Erythroblast (primary cell): ENCODE measurements around the gene CDH13.
A peak's percentile ranks its signal among the peaks of the same experiment; 100 is the strongest.

Source experiments
- DNase-seq, 2 experiments: peaks; one replicate each; lab custom pipeline; 2025; lab: John Stamatoyannopoulos, UW
- GATA1 ChIP-seq: IDR thresholded peaks from 2 replicates; pipeline ENCODE4 v1.6.1; 2011; ENCODE audit warnings: low read depth, mild to moderate bottlenecking, control low read depth, low read length, moderate library complexity
- POLR2A ChIP-seq: IDR thresholded peaks from 2 replicates; pipeline ENCODE4 v1.6.1; 2011; ENCODE audit warnings: mild to moderate bottlenecking, low read length

The CDH13 gene

DNA sequence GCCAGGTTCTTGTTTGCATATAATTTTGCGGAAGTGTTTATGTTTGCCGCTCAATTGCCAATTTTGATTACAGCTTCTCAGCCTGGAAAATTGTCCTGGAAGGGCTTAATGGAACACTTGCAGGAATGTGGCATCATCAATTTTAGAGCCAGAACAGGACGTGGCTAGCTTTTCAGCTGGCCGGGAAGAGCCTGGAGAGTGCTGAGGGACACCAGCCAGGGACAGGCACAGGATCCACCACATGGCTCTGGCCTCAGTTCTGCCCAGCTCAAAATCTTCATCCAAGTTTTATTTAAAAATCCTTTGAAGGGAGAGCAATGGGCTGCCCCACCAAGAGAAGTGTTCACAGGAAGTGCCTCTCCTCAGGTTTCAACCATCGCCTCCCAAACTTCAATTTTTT lies 893.8 kb downstream of the CDH13 start:
- TF ChIP-seq POLR2A (no peak), GATA1 (no peak)
- no peak for DNase-seq

DNA sequence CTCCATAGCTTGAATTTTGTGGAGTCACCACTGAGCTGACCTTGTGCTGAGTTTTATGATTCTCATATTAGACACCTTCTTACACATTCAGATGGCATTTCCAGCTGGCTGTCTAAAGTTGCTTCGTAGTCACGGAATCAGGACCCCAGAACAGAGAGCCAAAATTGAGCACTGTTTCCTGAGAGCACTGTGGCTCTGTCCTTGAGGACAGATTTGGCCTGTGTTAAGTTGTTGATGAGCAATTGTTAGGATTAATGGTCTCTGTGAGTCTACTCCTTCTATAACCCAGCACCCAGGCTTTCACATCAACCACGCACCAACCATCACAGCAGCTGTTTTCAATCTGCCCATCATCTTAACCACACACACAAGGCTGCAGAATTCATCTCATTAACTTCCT lies 903.5 kb downstream of the CDH13 start:
- TF ChIP-seq GATA1, result no peak
- DNase-seq, result no peak

DNA sequence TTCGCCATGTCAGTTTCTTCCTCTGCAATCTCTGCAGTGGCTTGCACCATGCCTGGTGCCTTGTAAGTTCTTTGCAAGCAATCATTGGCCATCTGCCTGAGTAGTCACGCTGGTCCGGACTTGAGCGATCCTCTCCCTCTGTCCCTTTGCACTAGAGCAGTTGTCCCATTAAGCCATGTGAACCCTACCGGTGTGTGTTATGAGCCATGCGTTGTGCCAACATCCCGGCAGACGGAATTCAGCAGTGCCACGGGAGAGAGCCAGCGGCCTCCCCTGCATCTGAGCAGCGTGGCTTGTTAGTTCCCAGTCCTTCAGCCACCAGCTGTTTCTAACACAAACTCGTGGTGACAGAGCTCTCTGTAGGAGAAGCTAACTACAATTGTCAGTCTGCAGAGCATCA lies 905.9 kb downstream of the CDH13 start:
- DNase-seq, result no peak
- TF ChIP-seq GATA1, result no peak

DNA sequence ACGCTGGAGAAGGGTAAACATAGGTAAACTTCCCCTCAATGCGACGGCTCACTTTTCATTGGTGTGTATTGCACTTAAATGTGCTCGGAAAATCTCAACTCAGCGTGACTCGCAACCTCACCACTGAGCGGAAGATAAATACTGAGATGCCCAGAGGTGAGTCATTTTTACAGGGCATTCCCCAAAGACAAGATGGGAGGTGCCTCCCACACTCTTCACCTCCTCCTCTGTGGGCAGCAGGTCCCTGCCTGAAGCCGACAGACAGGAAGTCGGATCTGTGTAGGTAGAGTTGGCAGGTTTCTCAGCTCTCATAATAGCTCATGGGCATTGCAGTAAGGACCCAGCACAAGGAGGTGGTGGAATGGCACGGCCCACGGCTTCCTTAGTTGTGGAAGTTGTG lies 906.4 kb downstream of the CDH13 start:
- TF ChIP-seq GATA1 (no peak), POLR2A (no peak)
- no peak for DNase-seq

DNA sequence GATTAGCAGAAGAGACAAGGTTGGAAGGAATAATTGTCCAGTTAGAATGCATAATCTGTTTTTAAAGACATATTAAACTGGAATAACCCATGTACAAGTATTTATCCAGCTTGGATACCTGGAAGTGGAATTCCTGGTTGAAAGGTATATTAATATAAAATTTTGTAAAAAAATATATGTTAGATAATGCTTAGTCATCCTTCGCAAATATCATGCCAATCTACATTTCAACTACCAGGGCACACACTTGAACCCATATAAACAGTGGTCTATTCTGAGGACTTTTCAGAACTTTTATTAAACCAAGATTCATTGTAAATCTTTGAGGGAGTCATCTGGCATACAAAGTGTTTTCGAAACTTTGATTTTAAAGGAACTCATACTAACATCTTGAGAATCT lies 911.9 kb downstream of the CDH13 start:
- DNase-seq, result no peak
- TF ChIP-seq POLR2A, result no peak
- no peak for TF ChIP-seq GATA1

DNA sequence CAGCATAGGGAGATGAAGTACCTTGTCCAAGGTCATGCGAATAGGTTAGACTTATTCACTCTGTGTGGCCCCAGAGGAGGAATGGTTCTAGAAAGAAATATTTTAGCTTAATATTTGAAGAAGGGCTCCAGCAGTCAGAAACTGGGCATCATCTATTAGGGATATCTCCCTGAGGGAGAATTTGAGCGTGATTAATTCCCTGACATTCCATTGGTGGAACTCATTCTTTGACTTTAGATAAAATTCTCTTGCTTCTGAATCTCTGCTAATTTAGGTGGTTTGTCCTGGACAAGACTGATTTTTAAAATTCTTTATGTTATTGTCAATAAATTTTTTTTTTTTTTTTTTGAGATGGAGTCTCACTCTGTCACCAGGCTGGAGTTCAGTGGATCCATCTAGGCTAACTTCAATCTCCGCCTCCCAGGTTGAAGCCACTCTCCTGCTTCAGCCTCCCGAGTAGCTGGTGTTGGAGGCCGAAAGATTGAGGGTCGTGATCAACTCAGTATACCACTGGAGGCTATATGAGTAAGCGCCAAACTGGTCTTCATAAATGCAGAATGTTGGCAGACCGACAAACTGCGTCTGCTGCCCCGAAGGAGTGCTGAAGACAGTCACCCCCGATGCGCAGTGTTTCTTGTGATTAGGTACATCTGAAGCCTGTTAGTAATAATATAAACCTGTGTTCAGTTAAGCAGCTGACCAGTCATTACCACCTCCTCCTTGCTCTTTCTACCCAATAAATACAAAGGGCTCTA lies 913.1 kb downstream of the CDH13 start:
- DNase-seq, result no peak
- no peak for TF ChIP-seq GATA1
- no peak for TF ChIP-seq POLR2A

DNA sequence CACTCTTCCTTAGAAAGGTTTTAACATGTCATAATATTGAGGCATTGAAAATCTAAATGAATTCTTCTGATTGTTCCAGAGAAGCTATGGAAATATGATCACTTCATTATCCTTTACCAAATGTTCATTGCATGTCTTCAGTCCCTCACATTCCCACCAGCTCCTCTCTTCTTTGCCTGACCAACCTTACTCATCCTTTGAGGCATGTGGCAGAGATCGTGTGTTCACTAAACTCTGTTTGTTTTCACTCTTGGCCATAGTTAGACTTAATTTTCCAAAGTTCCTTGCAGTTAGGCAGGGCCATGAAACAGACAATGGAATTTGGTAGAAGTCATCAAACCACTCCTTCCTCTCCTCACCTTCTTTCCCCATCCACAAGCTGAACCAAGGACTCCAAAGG lies 914.5 kb downstream of the CDH13 start:
- no peak for TF ChIP-seq POLR2A
- no peak for TF ChIP-seq GATA1
- DNase-seq, result no peak

DNA sequence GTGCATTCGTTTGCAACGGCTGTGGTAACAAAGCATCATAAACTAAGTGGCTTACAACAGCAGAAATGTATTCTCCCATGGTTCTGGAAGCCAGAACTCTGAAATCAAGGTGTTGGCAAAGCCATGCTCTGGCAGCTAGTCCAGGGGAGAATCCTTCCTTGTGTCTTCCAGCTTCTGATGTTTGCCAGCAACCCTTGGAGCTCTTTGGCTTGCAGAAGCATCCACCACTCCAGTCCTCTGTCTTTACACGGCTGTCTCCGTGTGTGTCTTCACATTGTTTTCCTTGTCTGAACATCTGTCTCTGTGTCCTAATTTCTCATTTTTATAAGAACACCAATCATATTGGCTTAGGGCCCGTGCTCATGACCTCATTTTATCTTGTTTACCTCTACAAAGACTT lies 915.7 kb downstream of the CDH13 start:
- DNase-seq, result no peak
- TF ChIP-seq POLR2A (no peak), GATA1 (no peak)

DNA sequence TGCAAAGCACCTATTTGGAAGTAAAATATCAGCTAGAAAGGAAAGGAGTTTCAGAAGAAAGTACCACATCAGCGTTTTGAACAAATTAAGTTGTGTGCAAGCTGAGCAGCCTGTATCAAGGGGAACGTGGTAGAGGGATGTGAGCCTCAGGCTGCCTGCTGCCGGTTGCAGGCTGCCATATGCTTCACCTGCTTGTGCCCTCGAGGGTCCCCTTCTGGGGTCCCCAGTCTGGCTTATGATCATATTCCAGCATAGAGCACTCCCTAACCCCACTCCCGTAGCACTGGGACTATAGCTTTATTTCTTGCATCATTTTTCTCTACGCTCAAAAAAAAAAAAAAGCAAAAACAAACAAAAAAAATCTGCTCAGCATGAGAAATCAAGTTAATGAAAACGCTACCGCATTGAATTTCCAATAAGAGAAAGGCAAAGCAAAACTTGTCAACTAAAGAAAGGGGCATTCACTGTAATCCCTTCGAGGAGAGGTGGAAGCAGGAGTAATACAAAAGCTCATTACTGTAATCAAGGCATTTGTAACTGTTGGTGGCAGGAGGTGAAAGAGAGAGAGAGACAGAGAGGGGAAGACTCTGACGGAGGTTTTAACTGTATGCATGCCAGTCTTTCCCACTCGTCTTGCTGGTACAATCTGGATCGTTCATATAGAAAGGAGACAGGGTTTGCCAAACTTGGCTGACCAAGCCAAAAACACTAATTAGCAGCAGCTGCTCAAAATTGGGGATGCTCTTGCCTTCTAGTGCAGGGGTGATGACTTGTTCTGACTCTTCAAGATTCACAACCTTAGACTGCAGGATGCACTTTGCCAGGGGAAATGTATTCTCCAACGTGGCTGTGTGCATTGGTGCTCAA lies 922.8 kb downstream of the CDH13 start:
- no peak for DNase-seq
- TF ChIP-seq GATA1 (no peak), POLR2A (no peak)

DNA sequence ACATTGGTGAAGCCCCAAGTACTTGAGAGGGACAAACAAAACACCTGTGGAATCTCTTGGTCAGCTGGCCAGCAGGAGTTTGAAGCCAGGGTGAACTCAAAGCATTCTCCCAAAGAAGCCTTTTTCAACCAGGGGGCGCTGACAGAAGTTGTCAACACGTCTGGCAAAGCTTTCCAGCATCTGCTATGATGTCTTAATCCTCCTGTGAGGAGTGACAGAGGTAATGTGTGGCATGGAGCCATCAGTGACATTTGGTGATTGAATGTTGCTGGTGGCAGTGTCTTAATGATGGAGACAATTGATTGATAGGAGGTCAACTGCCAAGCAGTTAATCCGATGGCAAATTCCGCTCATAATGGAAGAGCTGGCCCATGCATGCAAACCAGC lies 923.4 kb downstream of the CDH13 start:
- no peak for DNase-seq
- TF ChIP-seq GATA1 (no peak), POLR2A (no peak)

DNA sequence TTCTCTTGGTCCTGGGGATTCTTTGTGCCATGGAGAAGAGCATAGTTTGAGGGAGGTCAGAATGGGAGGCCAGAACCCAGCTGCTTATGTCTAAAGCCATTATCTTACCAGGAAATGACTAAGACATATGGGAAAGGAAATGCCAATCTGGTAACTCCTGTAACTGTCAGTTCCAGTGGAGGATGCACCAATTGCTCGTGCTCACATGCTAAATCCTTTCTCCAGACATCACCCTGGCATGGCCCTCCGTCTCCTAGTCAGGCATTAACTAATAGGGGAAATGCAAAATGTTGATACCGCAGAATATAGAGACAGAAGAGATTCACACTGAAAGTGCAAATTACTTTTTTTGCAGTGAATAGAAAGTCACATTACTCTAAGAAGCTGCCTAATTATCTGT lies 925.5 kb downstream of the CDH13 start:
- DNase-seq, result no peak
- no peak for TF ChIP-seq POLR2A
- TF ChIP-seq GATA1, result no peak

DNA sequence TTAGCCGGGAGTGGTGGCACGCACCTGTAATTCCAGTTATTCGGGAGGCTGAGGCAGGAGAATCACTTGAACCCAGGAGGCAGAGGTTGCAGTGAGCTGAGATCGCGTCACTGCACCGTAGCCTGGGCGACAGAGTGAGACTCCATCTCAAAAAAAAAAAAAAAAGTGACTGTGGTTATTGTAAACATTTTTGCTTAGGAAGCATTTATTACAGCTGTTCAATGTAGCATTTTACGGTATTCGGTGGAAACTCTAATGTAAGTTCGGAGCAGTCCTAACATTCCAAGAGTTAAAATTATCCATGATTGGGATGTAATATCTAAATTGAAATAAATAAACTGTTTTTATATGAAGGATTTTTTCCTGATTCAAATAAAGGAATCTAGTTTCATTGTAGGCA lies 926.2 kb downstream of the CDH13 start:
- TF ChIP-seq GATA1 (no peak), POLR2A (no peak)
- no peak for DNase-seq

DNA sequence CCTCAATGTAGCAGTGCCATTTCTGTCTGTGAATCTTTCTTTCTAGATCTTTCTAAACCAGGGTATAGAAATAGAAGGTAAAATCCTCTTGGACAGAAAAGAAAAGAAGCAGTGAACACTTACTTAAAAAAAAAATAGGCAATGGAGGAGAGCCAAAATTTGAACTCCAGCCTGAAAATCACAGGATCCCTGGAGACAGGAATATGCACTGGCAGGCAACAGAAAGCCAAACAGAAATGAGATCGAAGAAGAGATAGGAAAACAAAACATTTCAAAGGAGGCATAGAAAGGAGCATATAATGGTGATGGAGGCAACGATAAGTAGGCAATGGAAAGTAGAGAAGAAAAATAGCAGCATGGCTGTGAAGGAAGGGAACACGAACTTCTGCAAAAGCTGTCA lies 927.3 kb downstream of the CDH13 start:
- DNase-seq, result no peak
- TF ChIP-seq POLR2A (no peak), GATA1 (no peak)

DNA sequence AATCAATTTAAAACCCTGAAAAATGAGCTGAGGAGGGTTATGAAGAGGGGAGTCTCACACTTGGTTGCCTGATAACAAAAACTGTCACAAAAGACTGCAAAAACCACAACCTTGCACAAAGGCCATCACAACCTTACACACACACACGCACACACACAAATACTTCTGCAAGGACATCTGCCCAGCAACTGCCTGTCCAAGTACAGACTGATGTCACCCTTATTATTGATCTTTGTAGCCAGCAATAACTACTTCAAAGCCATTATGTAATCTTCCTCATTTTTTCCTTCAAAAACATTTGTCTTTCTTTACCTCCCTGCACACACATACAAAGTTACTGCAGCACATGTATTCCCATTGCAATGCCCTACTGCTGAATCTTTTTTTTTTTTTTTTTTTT lies 927.8 kb downstream of the CDH13 start:
- DNase-seq, result no peak
- no peak for TF ChIP-seq GATA1
- no peak for TF ChIP-seq POLR2A

DNA sequence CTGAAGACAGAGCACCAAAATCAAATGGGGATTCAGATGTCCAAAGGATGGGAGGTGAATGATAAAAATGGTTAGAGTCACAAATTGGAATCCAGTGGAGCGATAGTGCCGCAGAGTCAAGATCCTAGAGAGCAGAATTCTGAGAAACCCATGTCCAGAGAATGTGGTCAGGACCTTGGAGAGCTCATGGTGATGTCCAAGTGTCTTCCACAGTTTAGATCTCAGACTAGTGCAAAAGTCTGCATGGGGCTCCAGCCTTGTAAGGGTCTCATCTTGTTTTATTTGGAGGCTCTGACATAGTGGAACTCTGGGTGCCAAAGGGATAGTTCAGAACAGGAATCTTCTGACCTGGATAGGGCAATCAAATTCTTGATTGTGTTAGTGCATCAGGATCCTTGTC lies 935.1 kb downstream of the CDH13 start:
- TF ChIP-seq POLR2A (no peak), GATA1 (no peak)
- DNase-seq, result peak in 1 of 2 experiments; percentile 1
